NCI-H2081 treated with DMSO at 0.1 percent for 48 hours (cell line): Measurements from ENCODE around the gene GPR135.
"Not testable (repeated sequence)": the region's sequence is repeated elsewhere in the genome, so short reads cannot be mapped to it uniquely, and the experiment has no call there.

Experiments used
- DNase-seq: peaks from one replicate; lab custom pipeline; 2025; lab: John Stamatoyannopoulos, UW

The GPR135 gene

GRCh38 chr14:59475709-59476108 is 10.5 kb upstream of the GPR135 start:
- DNase-seq: no peak

GRCh38 chr14:59474172-59474571 is 9.0 kb upstream of the GPR135 start:
- DNase-seq: no peak

GRCh38 chr14:59464486-59465315 is 479 bp downstream of the GPR135 start:
- DNase-seq: no peak

GRCh38 chr14:59463787-59464485 is 1.2 kb downstream of the GPR135 start:
- DNase-seq: no peak

GRCh38 chr14:59461891-59462290 is 3.3 kb downstream of the GPR135 start:
- no peak for DNase-seq

- DNase-seq: no peak
Measured at GRCh38 chr14:59460378-59460777, 4.8 kb downstream of the GPR135 start.

GRCh38 chr14:59458486-59458885 is 6.7 kb downstream of the GPR135 start:
- no peak for DNase-seq

GRCh38 chr14:59455411-59455810 is 9.8 kb downstream of the GPR135 start:
- DNase-seq: no peak

- DNase-seq: no peak
Measured at GRCh38 chr14:59454139-59454538, 11.0 kb downstream of the GPR135 start.

- no peak for DNase-seq
Measured at GRCh38 chr14:59451849-59452248, 13.3 kb downstream of the GPR135 start.

GRCh38 chr14:59450716-59451115 is 14.5 kb downstream of the GPR135 start:
- no peak for DNase-seq

GRCh38 chr14:59448673-59449072 is 16.5 kb downstream of the GPR135 start:
- not testable (repeated sequence) for DNase-seq

- no peak for DNase-seq
Measured at GRCh38 chr14:59439256-59439965, 25.8 kb downstream of the GPR135 start.

GRCh38 chr14:59438195-59438647 is 27.0 kb downstream of the GPR135 start:
- DNase-seq: no peak

GRCh38 chr14:59435987-59436386 is 29.2 kb downstream of the GPR135 start:
- no peak for DNase-seq

GRCh38 chr14:59435101-59435500 is 30.1 kb downstream of the GPR135 start:
- no peak for DNase-seq

- DNase-seq: no peak
Measured at GRCh38 chr14:59429790-59430189, 35.4 kb downstream of the GPR135 start.

GRCh38 chr14:59428581-59429012 is 36.6 kb downstream of the GPR135 start:
- no peak for DNase-seq

- no peak for DNase-seq
Measured at GRCh38 chr14:59427653-59428580, 37.3 kb downstream of the GPR135 start.

GRCh38 chr14:59425322-59425935 is 39.8 kb downstream of the GPR135 start:
- no peak for DNase-seq
